ENCODE data around the gene CTRB2.

GRCh38 chr16:75235721-75236193 lies 28.8 kb upstream of the CTRB2 start:
- TF ChIP-seq CTCF (IDR thresholded peaks at IDR 0.05), result no peak
- TF ChIP-seq POLR2AphosphoS5 (IDR thresholded peaks at IDR 0.05; ENCODE audit: insufficient read depth in 1 of 2, low read depth in 1 of 2), result no peak
